HAP-1 (cell line): Measurements from ENCODE around the gene VANGL2.

Source experiments
- DNase-seq, 2 experiments: peaks; one replicate each; pipeline ENCODE4 v3.0.0-alpha.2; 2016 to 2020; ENCODE audit warnings: low spot score in 2 of 2
- H3K27me3 ChIP-seq: fragments of 250-450 bp; sonication (Bioruptor Pico); 2 replicates; pipeline ENCODE4 v1.5.1; 2020; ENCODE audit warnings: low read depth, mild to moderate bottlenecking, moderate library complexity
- H3K36me3 ChIP-seq: fragments of 250-450 bp; sonication (Bioruptor Pico); replicated peaks from 2 replicates; pipeline ENCODE4 v1.5.1; 2020; ENCODE audit warnings: mild to moderate bottlenecking
- H3K4me1 ChIP-seq: fragments of 250-450 bp; sonication (Bioruptor Pico); 2 replicates; pipeline ENCODE4 v1.5.1; 2020; ENCODE audit warnings: mild to moderate bottlenecking
- H3K4me3 ChIP-seq: fragments of 250-450 bp; sonication (Bioruptor Pico); 2 replicates; pipeline ENCODE4 v1.5.1; 2020; ENCODE audit warnings: mild to moderate bottlenecking, moderate library complexity
- H3K9me3 ChIP-seq: fragments of 250-450 bp; sonication (Bioruptor Pico); 2 replicates; pipeline ENCODE4 v1.5.1; 2020; ENCODE audit warnings: mild to moderate bottlenecking, moderate library complexity
- in situ Hi-C: fragments of 300-500 bp; cut with MboI; formaldehyde crosslinking; loops from 3 replicates; pipeline ENCODE4 v1.14.3; 2020; ENCODE audit warnings: low sequenced_read_pairs, inconsistent platforms, mixed read lengths

The VANGL2 gene

DNA sequence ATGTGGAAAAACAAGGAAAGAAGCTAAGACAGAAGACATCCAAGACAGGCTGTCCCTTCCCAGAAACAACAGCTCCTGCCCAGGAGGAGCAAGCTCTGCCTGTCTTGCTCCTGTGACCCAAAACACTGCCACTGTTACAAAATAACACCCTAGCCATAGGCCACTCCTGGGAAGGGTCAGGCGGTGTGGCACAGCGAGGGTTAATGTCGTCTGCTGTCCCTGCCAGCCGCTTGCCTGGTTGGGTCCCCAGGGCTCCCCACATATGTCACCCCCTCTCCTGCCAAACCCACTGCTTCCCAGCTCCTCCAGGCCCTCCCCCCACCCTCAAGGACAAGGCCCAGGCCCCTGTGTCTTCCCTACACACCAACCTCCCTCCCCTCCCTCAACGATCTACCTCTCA lies 37.4 kb upstream of the VANGL2 start:
- in situ Hi-C loops: loop anchor here (25.0 kb wide), 1 partner anchor 426 kb away; the partner anchor contains the start of genes IGSF9 and TAGLN2
- peak in 1 of 2 experiments; percentile 35 for DNase-seq
- H3K27me3 ChIP-seq: no peaks in the 10 kb centered on the region

DNA sequence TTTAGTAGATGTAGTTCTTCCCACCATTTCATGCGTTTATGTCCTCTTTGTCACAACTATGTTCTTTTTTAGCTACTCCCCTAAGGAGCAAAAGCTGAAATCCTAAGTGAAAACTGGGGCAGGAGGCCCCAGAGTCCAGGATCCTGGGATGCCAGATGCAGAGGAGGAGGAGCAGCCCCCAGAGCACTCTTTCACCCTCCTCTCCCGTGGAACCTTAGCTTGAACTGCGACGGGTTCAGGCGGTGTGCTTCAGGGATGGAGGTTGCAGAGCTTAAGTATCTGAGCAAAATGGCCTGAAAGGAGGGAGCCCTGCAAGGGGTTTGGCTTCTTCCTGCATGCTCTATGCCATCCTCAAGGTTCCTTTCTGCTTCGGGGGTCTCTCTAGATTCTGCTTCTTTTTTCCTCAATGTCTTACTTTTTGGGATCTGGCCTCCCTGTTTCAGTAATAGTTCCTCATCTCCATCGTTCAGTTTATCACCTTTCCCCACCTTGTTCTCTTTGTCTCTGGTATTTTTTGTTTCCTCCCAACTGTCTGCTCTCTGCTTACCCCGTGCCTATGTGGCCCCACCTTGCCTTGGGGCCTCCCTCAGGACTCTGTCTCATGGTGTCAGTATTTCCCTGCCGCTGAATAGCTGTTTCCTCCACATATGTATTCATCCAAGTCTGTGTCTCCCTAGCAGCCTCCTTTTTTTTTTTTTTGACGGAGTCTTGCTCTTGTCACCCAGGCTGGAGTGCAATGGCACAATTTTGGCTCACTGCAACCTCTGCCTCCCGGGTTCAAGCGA lies 36.2 kb upstream of the VANGL2 start:
- no peak for DNase-seq
- no peaks in the 10 kb centered on the region for H3K9me3 ChIP-seq
- peaks cover 23% of the 10 kb centered on the region for H3K4me1 ChIP-seq
- H3K27me3 ChIP-seq: no peaks in the 10 kb centered on the region
- H3K4me3 ChIP-seq: no peak overlapping the region
- H3K36me3 ChIP-seq: peaks cover 15% of the 10 kb centered on the region; the same call in 1 of the 2 replicates
- in situ Hi-C loops: loop anchor here (25.0 kb wide), 1 partner anchor 427 kb away; the partner anchor contains the start of genes IGSF9 and TAGLN2

More for the DNA sequence above, 37.4 kb upstream of the VANGL2 start:
- Histone ChIP-seq H3K9me3 (no peaks in the 10 kb centered on the region), H3K36me3 (peaks cover 18% of the 10 kb centered on the region; the same call in 1 of the 2 replicates), H3K4me1 (peaks cover 23% of the 10 kb centered on the region), H3K4me3 (no peak overlapping the region)

DNA sequence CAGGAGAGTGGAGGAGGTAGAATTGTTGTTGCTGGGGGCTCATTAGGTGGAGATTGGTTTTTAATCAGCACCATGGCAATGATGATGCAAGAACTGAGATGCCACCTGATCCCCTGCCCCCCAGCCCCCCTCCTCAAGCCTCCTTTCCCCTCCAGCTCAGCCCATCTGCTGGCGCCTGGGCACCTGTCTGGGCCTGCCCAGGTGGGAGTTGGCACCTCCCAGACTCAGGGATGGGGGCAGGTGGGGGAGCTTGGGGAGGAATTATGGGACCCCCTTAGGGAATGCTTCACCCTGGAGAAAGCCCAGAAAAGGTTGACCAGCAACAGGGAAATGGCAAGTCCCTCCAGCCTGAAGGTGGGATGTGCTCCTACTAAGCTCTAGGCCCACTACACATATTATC lies 35.0 kb upstream of the VANGL2 start:
- Histone ChIP-seq H3K4me3 (no peak overlapping the region), H3K36me3 (peaks cover 11% of the 10 kb centered on the region; the same call in 1 of the 2 replicates)
- in situ Hi-C loops: loop anchor here (25.0 kb wide), 1 partner anchor 428 kb away; the partner anchor contains the start of genes IGSF9 and TAGLN2

DNA sequence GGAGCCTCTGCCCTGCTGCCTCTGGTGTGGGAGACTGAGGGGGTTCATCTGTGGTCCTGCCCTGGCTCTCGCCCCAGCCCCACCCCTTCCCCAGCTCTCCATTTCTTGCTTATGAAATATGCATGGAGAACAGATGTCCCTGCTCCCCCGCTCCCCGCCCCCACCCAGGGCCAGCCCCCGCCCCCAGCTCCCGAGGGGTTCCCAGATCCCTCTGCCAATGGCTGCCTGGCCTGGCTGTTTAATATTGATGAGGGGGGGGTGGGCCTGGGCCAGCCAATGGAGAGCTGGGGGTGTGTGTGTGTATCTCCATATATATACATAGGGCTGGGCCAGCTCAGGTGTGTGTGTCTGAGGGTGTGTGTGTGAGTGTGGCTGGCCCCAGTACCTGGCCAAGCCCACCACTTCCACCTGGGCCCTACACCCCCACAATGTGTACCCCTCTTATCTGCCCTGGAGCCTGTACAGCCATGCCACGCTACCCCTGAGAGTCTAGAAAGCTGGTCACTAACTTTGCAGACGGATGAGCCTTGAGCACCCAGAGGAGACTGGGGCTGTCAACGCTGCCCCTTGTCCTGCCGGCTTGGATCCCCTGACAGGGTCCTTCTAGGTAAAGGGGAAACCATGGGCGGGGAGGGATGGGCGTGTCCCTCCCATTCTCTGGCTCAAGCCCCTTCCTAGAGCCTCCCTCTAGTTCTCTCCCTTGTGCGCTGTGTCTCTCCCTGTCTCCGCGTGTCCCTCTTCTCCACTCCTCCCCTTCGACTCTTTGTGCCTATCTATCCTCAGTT lies 33.4 kb upstream of the VANGL2 start, which contains the start of gene NHLH1:
Gene NHLH1 (plus strand): TSS at position 341 of the 785 bp plus-strand sequence. CDS start 3,661 bp downstream, outside the sequence.
- H3K27me3 ChIP-seq: no peaks in the 10 kb centered on the region
- no peak within 1 kb of the TSS for H3K4me3 ChIP-seq
- peaks cover 18% of the 10 kb centered on the region for H3K4me1 ChIP-seq
- no peaks in the 10 kb centered on the region for H3K36me3 ChIP-seq
- in situ Hi-C loops: loop anchor here (25.0 kb wide), 1 partner anchor 430 kb away; the partner anchor contains the start of genes IGSF9 and TAGLN2
- H3K9me3 ChIP-seq: no peaks in the 10 kb centered on the region
- DNase-seq: no peak

More for the DNA sequence above, 35.0 kb upstream of the VANGL2 start:
- H3K4me1 ChIP-seq: peaks cover 23% of the 10 kb centered on the region
- H3K9me3 ChIP-seq: no peaks in the 10 kb centered on the region
- DNase-seq: no peak
- H3K27me3 ChIP-seq: no peaks in the 10 kb centered on the region

DNA sequence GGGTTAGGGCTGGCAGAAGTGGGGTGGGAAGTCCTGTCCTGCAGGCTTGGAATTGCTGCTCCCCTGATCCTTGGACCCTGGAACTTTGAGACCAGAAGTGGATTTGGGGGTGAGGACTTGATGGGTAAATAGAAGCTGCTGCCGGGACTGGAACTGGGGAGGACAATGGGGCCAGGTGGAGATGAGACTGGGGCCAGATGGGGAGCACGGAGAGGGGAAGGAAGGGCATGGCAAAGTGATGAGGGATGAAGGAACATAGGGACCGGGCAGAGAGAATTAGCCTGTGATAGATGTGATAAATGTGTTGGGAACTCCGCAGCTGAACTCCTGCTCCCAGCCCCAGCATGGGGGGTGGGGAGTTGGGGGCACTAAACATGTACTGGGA lies 32.9 kb upstream of the VANGL2 start:
- no peaks in the 10 kb centered on the region for H3K36me3 ChIP-seq
- in situ Hi-C loops: loop anchor here (25.0 kb wide), 1 partner anchor 430 kb away; the partner anchor contains the start of genes IGSF9 and TAGLN2
- no peak overlapping the region for H3K4me3 ChIP-seq

DNA sequence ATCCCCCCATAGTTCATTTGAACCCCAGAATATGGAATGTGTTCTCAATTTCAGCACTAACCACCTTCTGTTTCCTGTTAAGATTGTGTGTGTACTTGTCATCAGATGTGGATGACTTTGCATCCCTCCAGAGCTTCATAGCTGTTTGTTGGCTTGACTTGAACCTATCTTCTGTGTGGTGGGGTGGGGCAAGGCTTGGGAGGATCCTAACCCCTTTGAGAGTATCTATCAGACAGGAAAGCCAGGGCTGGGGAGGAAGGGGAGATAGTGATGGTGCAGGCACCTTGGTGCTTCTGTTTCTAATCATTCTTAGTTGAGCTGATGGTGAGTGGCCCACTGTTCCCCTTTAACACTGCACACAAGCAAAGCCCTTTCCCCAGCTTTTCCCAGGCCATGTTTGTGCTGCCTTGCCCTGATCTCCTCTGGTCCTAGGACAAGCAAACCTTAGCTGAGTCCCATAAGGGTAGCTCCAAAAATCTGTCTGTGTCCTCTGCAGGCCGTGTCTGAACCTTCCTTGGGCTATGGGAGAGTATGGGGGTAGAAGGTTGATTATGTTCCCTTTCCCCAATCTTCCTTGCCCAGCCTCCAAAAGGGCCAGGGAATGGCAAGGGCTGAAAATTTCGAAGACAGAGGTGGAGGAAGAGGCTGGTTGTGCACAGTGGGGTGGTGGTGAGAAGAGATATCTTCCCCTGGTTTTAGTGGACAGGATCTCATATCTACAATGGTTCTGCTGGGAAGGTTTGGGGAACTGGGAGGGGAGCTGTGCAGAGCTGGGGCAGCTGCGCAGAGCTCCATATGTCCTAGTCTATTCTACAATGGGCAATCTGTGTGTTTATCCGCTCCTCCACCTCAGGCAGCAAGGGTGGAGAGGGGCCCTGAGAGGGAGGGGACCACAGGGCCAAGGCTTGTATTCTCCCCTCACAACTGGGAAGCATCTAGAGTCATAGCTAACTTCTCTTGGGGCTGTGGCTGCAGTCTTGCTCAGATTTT lies 32.1 kb upstream of the VANGL2 start:
- in situ Hi-C loops: loop anchor here (25.0 kb wide), 1 partner anchor 431 kb away; the partner anchor contains the start of genes IGSF9 and TAGLN2
- no peaks in the 10 kb centered on the region for H3K9me3 ChIP-seq
- no peaks in the 10 kb centered on the region for H3K27me3 ChIP-seq
- H3K4me1 ChIP-seq: peaks cover 5% of the 10 kb centered on the region
- DNase-seq: no peak
- H3K4me3 ChIP-seq: no peak overlapping the region
- no peaks in the 10 kb centered on the region for H3K36me3 ChIP-seq

More for the DNA sequence above, 32.9 kb upstream of the VANGL2 start:
- Histone ChIP-seq H3K9me3 (no peaks in the 10 kb centered on the region), H3K27me3 (no peaks in the 10 kb centered on the region), H3K4me1 (peaks cover 13% of the 10 kb centered on the region)
- no peak for DNase-seq

DNA sequence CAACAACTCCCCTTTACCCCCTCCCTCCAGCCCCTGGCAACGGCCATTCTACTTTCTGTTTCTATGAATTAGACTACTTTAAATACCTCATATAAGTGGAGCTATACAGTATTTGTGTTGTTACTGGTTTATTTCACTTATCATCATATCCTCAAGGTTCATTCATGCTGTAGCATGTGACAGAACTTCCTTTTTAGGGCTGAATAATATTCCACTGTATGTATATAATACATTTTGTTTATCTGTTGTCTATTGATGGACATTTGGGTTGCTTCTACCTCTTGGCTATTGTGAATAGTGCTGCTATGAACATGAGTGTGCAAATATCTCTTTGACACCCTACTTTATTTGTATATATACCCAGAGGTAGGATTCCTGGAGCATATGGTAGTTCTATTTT lies 31.3 kb upstream of the VANGL2 start:
- in situ Hi-C loops: loop anchor here (25.0 kb wide), 1 partner anchor 432 kb away; the partner anchor contains the start of genes IGSF9 and TAGLN2
- no peaks in the 10 kb centered on the region for H3K4me1 ChIP-seq

DNA sequence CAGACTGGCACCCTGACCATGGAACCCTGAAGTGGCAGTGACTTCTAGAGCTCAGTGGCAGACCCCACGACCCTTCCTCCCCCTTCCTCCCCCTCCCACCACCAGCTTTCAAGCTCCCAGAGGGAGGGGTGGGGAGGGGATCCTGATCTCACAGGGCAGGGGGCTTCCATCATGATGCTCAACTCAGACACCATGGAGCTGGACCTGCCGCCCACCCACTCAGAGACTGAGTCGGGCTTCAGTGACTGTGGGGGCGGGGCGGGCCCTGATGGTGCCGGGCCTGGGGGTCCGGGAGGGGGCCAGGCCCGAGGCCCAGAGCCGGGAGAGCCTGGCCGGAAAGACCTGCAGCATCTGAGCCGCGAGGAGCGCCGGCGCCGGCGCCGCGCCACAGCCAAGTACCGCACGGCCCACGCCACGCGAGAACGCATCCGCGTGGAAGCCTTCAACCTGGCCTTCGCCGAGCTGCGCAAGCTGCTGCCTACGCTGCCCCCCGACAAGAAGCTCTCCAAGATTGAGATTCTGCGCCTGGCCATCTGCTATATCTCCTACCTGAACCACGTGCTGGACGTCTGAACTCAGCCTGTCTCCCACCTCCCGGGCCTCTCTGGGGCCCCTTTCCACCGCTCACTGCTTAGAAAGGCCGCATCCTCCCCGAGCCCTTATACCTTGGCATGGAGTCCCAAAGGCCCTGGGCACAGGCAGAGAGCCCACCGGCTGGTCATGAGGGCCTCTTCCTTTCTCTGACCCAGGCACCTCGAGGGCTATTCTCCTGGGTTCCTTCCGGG lies 29.6 kb upstream of the VANGL2 start:
- Histone ChIP-seq H3K4me3 (no peak overlapping the region), H3K36me3 (no peaks in the 10 kb centered on the region), H3K4me1 (peaks cover 5% of the 10 kb centered on the region), H3K27me3 (no peaks in the 10 kb centered on the region), H3K9me3 (no peaks in the 10 kb centered on the region)
- in situ Hi-C loops: loop anchor here (25.0 kb wide), 1 partner anchor 433 kb away; the partner anchor contains the start of genes IGSF9 and TAGLN2
- DNase-seq: no peak

More for the DNA sequence above, 31.3 kb upstream of the VANGL2 start:
- DNase-seq: no peak
- Histone ChIP-seq H3K36me3 (no peaks in the 10 kb centered on the region), H3K27me3 (no peaks in the 10 kb centered on the region), H3K9me3 (no peaks in the 10 kb centered on the region), H3K4me3 (no peak overlapping the region)

DNA sequence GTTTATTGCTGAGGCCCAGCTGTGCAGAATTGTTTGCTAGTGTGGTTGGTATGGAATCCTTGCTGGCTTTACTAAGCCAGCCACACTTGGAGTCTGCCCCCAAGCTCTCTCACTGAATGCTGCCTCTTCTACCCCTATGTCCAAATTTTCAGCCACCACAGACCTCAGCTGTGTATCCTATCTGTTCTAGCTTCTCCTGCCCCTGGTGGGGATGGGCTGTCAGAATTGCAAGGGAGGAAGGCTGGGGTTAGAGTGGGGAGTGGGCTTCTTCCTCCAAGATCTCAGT lies 29.1 kb upstream of the VANGL2 start:
- peaks cover 10% of the 10 kb centered on the region for H3K4me1 ChIP-seq
- no peaks in the 10 kb centered on the region for H3K9me3 ChIP-seq
- H3K27me3 ChIP-seq: no peaks in the 10 kb centered on the region
- no peak overlapping the region for H3K4me3 ChIP-seq
- in situ Hi-C loops: loop anchor here (25.0 kb wide), 1 partner anchor 434 kb away; the partner anchor contains the start of genes IGSF9 and TAGLN2
- no peaks in the 10 kb centered on the region for H3K36me3 ChIP-seq
- no peak for DNase-seq

DNA sequence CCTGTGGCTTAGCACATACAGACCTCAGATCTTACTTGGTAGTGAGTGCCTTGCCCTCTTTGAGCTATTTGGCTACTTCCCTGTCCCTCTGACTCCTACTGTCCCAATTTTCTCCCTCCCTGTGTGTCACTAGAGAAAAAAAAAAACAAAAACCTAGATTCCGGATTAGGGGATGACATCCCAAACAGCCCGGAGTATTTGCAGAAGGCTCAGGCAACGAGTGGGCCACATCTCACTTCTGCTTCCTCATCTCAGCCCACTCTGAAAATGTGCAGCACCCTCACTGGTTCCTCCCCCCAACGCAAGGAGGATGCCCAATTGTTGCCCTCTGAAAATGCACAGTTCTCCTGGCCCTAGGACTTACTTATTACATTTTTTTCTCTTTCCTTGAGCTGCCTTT lies 28.6 kb upstream of the VANGL2 start:
- Histone ChIP-seq H3K4me1 (peaks cover 12% of the 10 kb centered on the region), H3K9me3 (no peaks in the 10 kb centered on the region), H3K4me3 (no peak overlapping the region), H3K36me3 (no peaks in the 10 kb centered on the region), H3K27me3 (no peaks in the 10 kb centered on the region)
- in situ Hi-C loops: loop anchor here (25.0 kb wide), 1 partner anchor 434 kb away; the partner anchor contains the start of genes IGSF9 and TAGLN2
- DNase-seq: no peak

DNA sequence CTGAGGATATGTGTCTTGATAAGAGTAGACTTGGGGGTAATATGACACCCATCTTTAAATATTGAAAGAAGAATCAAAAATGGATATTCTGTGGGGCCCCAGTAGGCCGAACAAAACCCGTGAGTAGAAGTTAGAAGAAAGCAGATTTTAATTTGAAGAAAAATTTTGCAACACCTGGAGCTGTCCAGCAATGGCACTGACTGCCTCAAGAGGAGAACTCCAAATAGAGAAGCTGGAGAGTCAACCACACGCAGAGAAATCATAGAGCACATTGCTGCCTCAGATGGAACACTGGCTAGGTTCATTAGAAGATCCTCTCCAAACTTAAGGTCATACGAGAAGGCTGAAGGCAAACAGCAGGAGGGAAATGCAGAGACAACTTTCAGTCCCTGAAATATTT lies 26.7 kb upstream of the VANGL2 start:
- peaks cover 12% of the 10 kb centered on the region for H3K4me1 ChIP-seq
- H3K27me3 ChIP-seq: no peaks in the 10 kb centered on the region
- in situ Hi-C loops: loop anchor here (25.0 kb wide), 1 partner anchor 436 kb away; the partner anchor contains the start of genes IGSF9 and TAGLN2
- no peak overlapping the region for H3K4me3 ChIP-seq
- H3K9me3 ChIP-seq: no peaks in the 10 kb centered on the region
- no peaks in the 10 kb centered on the region for H3K36me3 ChIP-seq
- DNase-seq: no peak
